ENCODE data around the gene GIMD1. TPM values are rescaled to one million over a fixed set of nuclear protein-coding genes. Genes with fewer than 3 reads are reported as not detected.
"Not testable (repeated sequence)": the region's sequence is repeated elsewhere in the genome, so short reads cannot be mapped to it uniquely, and the experiment has no call there.

The GIMD1 gene
- not detected for polyA plus RNA-seq (ENCODE audit: insufficient read length in 4 of 4)

DNA sequence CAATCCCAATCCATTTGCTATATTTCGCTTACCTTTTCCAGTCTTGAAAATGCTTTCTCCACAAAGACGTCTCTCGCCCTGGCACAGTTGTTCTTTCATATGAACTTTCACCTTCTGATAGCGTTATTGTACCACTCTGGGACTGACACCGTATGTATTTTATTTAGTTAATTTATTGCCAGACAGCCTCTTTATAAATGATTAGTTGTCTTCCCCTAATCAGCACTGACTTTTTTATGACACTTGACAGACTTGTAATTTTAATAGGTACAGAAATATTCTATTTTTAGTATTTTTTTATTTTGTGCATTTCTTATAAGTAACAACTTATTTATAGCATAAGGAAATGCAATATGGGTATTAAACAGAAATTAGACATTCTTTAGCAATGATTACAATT lies at the start of gene GIMD1:
GIMD1 (minus strand) TSS at position 101 of the 400 bp plus-strand sequence. CDS start 1,343 bp downstream, outside the sequence.
- no peak for DNase-seq (ENCODE audit: low read depth in 4 of 4, low spot score in 3 of 4)

DNA sequence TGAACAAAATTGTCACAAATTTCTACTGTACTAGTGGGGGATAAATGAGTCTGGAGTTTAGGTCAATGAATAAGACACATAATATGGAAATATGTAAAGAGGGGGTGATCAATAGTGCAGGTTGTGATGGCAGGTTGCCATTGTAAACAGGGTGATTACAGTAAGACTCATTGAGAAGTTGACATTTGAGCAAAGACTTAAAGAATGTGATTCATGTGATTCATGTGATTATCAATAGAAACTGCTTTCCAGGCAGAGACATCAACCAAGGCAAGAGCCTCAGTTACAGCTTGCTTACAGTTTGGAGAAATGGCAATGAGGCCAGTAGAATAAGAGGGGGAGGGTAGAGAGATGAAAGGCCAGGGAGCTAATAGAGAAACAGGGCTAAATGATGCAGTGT lies 45.8 kb upstream of the GIMD1 start:
- DNase-seq (ENCODE audit: low read depth in 4 of 4, low spot score in 3 of 4): no peak

DNA sequence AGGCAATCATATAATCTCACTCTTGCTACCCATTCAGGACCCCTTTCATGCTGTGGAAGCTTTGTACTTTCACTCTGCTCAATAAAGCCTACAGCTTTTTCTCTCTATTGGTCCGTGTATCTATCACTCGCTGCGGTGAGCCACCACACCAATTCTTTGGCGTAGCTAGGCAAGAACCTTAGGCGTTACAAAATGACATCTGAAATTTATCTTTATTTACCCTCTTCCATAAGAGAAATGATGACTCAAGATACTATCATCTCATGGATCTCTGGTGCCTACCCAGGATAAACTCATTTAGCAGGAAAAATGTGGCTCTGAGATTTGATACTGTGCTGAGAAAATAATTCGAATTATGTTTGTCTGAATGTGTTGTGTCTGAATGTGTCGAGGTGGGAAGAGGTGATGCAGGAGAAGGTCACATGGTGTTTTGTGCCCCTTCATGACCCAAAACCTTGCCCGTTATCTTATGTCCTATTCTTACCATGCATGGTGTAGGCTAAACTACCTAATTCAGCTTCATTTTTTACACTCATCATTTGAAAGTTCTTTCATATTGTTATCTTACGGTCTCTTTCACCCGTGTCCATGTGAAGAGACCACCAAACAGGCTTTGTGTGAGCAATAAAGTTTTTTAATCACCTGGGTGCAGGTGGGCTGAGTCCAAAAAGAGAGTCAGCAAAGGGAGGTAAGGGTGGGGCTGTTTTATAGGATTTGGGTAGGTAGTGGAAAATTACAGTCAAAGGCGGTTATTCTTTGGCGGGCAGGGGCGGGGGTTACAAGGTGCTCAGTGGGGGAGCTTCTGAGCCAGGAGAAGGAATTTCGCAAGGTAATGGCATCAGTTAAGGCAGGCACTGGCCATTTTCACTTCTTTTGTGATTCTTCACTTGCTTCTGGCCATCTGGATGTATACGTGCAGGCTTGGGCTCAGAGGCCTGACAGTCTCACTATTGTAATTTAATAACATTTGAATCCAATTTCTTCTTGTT lies 41.6 kb upstream of the GIMD1 start:
- no peak for DNase-seq (ENCODE audit: low read depth in 4 of 4, low spot score in 3 of 4)

DNA sequence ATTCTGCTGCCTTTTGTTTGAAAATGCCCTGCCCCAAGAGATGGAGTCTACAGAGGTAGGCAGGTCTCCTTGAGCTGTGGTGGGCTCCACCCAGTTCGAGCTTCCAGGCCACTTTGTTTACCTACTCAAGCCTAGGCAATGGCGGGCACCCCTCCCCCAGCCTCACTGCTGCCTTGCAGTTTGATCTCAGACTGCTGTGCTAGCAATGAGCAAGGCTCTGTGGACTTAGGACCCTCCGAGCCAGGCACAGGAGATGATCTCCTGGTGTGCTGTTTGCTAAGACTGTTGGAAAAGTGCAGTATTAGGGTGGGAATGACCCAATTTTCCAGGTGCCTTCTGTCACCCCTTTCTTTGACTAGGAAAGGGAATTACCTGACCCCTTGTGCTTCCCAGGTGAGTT lies 39.4 kb upstream of the GIMD1 start:
- not testable (repeated sequence) for DNase-seq (ENCODE audit: low read depth in 4 of 4, low spot score in 3 of 4)

DNA sequence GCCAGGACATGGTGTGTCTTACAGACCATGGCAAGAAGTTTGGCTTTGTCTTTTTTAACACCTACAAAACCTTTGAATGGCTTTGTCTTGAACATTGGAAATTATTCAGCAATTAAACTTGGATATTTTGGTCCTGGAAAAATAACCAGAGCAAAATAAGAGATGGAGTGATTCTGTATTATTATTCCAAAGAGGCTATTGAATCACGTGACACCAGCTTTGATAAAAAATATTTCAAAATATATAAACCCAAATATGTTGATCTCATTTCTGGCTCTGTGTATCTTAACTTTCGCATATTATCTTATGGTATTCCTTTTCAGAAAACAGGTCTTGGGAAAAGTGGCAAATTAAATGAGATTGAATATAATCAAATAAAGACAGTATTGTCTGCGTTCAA lies 32.6 kb upstream of the GIMD1 start:
- DNase-seq (ENCODE audit: low read depth in 4 of 4, low spot score in 3 of 4): no peak

DNA sequence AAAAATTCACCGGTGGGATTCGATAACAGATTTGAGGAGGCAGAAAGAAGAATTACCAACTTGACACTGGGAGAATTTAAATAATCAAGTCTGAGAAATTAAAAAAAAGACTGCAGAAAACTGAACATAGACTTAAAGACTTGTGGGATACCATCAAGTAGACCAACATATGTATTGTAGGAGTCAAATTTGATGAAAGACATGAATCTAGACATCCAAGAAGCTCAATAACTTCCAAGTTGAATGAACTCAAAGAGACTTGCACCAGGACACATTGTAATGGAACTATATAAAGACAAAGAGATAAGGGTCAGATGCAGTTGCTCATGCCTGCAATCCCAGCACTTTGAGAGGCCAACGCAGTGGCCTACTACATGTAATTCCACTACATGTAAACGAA lies 30.3 kb upstream of the GIMD1 start:
- DNase-seq (ENCODE audit: low read depth in 4 of 4, low spot score in 3 of 4): not testable (repeated sequence)

DNA sequence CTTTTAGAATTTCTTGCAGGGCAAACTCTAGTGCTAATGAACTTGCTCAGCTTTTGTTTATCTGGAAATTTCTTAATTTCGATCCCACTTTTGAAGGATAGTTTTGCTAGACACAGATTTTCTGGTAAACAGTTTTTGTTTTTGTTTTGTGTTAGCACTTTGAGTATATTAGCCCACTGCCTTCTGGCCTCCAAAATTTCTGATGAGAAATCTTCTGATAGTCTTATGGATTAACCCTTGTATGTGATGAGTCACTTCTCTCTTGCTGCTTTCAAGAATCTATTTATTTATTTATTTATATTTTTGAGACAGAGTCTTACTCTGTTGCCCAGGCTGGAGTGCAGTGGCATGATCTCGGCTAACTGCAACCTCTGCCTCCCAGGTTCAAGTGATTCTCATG lies 27.0 kb upstream of the GIMD1 start:
- DNase-seq (ENCODE audit: low read depth in 4 of 4, low spot score in 3 of 4): no peak

DNA sequence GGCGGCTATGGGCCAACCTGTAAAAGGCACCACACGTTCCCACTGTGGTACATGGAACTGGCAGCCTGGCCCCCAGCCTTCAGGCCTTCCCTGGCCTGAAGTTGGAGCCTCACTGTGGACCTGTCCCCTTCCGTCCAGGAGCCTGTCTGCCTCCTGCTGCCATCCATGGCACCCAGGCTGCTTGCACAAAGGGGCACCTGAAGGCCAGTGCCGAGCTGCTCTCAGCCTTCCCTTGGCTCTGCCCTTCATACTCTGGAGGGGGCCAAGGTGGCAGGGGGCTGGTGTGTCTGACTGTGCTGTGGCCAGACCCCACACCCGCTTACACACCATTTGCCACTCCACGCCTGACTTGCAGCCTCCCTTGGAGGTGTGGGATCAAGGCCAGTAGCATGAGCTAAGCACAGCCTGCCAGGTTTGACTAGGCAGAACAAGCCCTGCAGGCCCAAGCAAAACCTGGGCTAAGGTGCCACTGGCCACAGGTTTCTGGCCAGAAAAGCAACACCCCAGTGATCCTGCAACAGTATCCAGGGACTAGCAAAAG lies 17.3 kb upstream of the GIMD1 start:
- DNase-seq (ENCODE audit: low read depth in 4 of 4, low spot score in 3 of 4): no peak

DNA sequence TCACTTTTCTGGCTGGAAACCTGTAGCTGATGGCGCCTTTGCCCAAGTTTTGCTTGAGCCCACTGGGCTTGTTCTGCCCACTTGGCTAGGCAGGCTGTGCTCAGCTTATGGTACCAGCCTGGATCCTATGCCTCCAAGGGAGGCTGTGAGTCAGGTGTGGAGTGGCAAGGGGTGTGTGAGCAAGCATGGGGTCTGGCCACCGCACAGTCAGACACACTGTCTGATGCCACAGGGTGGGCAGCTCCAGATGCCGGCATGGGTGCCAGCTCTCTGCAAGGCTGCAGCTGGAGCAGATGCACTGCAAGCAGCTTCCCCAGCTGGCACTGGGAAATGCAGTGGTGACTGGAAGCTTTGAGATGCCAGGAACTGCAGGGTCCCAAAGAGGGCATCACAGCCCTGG lies 16.3 kb upstream of the GIMD1 start:
- DNase-seq (ENCODE audit: low read depth in 4 of 4, low spot score in 3 of 4): no peak

DNA sequence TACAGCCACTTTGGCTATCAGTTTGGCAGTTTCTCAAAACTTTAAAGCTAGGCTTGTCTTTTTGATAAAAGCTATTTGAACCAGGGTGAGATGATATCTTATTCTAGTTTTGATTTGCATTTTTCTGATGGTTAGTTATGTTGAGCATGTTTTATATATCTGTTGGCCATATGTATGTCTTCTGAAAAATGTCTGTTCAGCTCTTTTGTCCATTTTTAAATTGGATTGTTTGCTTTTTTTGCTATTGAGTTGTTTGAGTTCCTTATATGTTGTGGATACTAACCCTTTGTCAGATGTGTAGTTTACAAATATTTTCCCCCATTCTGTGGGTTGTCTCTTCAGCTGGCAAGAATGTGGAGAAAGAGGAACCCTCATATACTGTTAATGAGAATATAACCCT lies 11.6 kb upstream of the GIMD1 start:
- no peak for DNase-seq (ENCODE audit: low read depth in 4 of 4, low spot score in 3 of 4)

DNA sequence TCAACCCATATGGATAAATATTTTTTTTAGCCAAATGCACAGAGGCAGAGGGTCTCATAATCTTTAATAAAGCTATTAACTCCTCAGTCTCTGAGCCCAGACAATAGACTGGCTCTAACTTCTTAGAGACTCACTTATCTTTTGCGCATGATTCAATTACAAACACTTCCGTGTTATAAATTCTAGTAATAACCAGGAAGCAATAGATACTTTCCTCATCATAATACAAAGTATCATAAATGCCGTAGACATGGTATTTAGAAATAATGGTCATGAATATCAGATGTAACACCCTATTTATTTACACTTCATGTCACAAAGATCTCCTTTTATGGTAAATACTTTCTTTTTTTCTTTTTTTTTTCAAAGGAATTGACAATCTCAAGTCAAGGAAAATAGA lies 4.4 kb upstream of the GIMD1 start:
- DNase-seq (ENCODE audit: low read depth in 4 of 4, low spot score in 3 of 4): no peak

DNA sequence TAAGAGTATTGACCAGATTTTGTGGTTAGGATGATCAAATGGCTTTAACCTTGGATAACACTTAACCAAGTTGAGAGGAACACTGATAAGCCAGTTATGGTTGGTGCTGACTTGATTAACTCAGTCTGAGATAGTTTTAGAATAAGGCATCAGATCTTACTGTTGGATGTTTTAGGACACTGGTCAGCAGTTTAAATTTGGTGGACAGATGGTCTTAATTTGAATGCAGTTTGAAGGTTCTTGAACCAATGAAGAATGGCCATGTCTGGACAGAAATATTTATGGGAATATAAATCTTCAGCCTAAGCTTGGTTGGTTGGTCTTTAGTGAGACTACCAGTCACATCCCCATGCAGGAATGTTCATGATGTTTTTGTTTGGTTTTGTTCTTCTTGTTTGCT lies 2.6 kb upstream of the GIMD1 start:
- DNase-seq (ENCODE audit: low read depth in 4 of 4, low spot score in 3 of 4): no peak

DNA sequence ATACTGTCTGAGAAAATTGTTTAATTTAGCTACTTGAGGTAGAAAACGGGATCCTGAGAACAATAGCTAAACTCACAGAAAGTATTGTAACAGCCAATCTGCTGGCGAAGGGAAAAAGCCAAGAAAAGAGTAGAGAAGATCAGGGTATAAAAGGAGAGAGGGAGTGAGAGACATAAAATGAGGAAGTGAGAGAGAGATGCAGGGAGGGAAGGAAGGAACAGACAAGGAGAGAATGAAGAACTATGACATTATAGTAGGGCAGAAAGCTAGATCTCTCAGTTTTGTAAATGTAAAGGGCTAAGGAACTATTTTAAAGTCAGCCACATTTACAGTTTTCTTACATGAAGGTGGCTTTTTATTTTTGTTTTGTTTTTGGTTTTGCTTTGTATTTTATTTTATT lies 1.6 kb upstream of the GIMD1 start:
- DNase-seq (ENCODE audit: low read depth in 4 of 4, low spot score in 3 of 4): no peak

DNA sequence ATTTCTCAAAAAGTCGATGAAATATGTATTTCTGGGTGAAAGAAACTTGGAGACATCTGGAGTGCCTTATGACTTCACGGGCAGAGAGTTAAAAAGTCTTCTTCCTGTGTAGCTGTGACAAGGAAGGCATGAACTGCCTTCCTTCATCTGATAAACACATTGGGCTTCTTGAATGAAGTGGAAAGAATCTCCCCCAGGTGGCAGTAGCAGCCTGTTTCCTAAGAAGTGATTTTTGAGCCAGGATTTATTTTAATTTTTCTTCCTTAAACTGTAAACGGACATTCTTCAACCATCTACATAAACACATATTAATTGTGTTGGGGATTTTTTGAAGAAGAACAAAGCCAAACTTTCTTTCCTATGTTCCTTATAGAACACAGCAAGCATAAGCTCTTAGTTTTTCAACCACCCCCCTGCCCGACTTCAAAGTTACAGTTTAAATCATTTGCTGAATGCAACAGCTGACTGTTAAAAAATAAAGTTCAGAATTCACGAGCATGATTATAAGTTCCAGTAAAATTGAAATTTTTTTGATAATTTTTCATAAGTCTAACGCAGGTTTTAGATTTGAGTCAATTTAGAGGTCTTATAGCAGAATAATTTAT lies 980 bp upstream of the GIMD1 start:
- DNase-seq (ENCODE audit: low read depth in 4 of 4, low spot score in 3 of 4): peak; percentile 36 to 59 (median 54)

DNA sequence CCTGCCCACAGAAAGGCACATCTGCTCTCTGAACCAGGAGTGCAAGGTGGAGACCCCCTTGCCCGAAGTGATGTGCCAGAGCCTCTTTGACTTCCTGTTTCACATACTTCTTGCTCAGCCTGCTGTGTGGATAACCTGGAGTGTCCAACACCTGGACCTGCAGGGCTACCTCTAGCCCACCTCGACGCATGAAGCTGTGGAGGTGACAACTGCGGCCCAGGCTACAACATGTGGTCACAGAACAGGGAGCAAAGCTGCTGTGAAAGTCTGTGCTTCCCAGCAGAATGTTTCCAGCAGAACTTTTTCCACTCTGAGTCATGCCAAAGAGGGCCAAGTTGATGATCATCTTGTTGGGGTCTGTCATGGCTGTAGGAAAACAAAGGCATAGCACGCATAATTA lies 1.5 kb downstream of the GIMD1 start:
- DNase-seq (ENCODE audit: low read depth in 4 of 4, low spot score in 3 of 4): no peak

DNA sequence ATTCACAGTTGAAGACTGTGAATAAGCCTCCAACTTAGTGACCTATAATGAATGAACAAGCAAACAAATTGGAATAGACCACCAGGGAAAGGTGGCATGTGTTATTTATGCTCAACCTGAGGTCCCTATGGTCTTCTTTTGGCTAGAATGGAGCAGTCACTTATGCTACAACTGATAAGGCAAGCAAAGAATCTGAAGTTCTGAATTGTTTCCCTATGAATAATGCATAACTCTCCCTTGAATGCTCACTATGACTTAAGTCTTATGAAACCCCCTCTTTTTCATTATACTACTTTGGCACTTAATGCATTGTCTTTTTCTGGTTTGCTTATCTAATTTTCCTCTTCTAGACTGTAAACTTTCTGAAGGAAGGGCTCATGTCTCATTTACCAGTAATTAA lies 2.6 kb downstream of the GIMD1 start:
- DNase-seq (ENCODE audit: low read depth in 4 of 4, low spot score in 3 of 4): no peak

DNA sequence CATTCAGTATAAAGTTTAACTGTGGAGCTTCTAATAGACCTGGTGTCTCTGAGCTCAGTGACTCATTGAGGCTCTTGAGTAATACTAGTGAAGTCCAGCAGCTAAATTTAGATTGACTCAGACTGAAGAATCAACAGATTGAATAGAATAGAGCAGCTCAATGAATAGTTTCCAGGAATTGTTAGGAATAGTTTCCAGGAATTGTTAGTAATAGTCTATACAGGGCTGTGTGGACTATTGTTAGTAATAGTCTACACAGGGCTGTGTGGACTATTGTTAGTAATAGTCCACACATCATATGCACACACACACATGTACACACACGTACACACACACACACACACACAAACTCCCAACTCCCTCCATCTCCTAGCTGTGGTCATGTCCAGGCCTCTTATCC lies 3.0 kb downstream of the GIMD1 start:
- no peak for DNase-seq (ENCODE audit: low read depth in 4 of 4, low spot score in 3 of 4)

DNA sequence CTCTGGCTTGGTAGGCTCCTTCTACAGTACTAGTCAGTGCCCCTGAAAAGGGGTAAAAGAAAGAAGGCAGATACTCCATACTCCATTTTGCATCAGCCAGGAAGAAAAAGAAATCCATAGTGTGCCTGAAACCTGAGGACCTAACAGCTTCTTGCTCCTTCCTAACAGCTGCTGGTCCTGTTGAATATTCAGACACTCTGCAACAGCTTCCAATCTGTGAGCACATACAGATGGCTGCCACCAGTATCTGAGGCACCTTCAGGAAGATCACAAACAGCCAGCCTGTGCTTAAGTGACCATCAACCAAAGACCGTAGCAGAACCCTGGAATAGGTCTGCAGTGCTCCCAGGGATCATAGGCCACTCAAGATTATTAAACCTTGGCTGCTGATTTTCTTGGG lies 4.3 kb downstream of the GIMD1 start:
- no peak for DNase-seq (ENCODE audit: low read depth in 4 of 4, low spot score in 3 of 4)

DNA sequence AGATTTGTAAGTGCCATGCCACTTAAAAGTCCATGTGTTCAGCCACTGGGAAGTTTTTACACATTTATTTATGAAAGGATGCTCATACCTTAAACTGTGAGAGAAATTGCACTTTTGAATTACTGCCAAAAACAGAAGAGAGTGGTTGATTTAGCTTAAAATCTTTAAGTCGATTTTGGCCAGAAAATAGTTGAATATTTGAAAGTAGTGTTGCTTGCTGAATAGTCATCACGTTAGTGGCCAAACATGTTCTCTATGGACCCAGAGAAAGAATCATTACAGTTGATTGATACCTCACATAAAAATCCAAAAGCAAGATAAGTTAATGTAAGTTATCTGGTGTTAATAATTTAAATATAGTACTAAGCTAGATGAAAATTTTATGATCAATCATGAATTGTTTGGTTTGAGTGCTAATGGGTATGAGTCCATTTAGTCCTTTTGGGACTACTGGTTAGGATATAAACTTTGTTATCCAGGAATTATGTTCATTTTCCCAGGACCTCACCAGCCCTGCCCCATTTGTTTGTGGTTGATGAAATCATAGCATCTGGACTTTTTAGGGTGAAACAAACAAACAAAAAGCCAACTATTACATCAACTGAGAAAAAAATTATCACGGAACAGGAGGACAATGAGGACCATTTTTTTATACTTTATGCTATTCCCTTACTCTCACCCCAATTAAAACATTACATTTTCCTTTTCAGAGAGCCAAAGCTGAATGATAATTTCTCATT lies 6.3 kb downstream of the GIMD1 start:
- no peak for DNase-seq (ENCODE audit: low read depth in 4 of 4, low spot score in 3 of 4)

DNA sequence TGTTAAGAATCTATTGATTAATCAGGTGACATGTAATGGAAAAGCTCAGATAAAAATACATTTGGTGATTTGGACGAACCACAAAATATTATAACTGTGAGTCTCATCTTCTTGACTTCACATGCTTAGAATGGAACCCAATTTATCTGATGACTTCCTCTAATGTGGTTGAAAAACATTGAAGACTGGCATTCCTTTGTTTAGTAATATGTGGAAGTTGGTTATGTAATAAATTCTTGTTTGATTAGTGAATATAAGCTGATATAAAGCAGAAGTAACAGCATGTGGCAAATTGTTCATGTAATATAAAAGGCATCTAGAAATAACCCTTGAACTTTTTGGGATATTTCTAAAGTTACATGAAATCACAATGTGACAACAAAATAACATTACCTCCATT lies 9.7 kb downstream of the GIMD1 start:
- DNase-seq (ENCODE audit: low read depth in 4 of 4, low spot score in 3 of 4): no peak

DNA sequence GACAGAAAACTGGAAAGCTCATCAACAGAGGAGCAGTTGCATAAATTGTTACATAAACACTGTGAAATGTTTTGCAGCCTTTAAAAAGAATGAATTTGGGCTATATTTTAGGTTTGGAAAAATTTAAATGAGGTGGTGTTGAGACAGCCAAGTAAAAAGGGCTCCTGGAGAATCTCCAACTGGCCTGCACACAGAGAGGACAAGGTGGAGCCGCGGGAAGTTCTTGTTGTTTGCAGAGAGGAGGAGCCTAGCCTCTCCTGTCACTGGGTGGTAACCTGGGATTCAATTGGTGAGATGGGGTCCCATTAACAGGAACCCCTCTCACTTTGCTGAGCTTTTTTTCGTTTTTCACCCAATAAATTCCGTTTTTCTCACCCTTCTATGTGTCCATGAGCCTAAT lies 13.4 kb downstream of the GIMD1 start:
- DNase-seq (ENCODE audit: low read depth in 4 of 4, low spot score in 3 of 4): no peak
